Glomerular visceral epithelial cell (primary cell): ENCODE results near the gene ADAP1.
"Not testable (repeated sequence)": the region's sequence is repeated elsewhere in the genome, so short reads cannot be mapped to it uniquely, and the experiment has no call there.

Source experiments
- DNase-seq: peaks from one replicate; pipeline ENCODE4 v3.0.0-alpha.2; 2016; ENCODE audit errors: extremely low spot score

ADAP1 gene

DNA sequence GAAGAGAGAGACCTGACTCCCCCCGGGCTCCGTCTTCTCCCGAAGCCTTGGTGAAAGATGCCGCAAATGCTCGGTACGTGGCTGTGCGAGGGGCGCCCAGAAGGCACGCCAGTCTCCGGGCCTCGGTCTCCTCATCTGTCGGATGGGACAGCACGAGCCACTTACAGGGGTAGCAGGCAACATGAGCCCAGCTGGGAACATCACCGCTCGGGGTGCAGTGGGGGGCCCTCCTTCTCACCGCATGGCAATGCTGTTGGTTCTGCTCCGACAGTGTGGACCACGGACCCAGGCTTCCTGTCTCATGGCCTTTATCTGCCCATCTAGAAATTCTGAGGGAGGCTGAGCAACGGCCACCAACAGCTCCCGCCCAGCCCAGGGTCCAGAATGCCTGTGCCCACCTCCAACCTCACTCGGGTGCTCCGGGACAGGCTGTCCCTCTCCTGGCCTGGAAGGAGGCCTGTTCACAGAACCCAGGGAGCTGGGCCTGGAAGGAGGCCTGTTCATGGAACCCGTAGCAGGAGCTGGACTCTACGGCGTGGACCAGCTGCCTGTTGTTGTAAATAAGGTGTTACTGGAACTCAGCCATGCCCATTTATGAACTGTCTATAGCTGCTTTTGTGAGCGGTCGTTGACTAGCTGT lies 15.8 kb downstream of the ADAP1 start:
- no peak for DNase-seq

DNA sequence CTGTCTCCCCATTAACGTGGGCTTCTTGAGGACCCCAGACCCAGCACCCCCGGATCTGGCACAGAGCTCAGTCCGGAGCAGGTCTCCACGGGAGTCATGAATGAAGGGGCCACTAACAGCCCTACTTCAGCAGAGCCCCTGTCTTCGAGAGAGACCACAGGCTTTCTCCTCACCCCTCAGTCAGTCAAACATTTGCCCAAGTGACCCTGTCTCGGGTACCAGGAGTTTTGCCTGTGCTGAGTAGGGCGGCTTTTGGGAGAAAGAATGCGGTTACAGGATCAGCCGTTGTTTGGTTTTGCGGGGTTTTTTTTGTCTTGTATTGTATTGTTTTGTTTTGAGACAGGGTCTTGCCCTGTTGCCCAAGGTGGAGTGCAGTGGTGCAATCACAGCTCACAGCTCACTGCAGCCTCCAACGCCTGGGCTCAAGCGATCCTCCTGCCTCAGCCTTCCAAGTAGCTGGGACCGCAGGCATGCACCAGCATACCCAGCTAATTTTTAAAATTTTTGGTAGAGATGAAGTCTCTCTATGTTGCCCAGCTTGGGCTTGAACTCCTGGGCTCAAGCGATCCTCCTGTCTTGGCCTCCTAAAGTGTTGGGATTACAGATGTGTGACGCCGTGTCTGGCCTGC lies 16.5 kb downstream of the ADAP1 start:
- no peak for DNase-seq

- no peak for DNase-seq
Observed at GRCh38 chr7:936386-937054, 18.0 kb downstream of the ADAP1 start.

- no peak for DNase-seq
Observed at GRCh38 chr7:935874-936385, 18.6 kb downstream of the ADAP1 start.

DNA sequence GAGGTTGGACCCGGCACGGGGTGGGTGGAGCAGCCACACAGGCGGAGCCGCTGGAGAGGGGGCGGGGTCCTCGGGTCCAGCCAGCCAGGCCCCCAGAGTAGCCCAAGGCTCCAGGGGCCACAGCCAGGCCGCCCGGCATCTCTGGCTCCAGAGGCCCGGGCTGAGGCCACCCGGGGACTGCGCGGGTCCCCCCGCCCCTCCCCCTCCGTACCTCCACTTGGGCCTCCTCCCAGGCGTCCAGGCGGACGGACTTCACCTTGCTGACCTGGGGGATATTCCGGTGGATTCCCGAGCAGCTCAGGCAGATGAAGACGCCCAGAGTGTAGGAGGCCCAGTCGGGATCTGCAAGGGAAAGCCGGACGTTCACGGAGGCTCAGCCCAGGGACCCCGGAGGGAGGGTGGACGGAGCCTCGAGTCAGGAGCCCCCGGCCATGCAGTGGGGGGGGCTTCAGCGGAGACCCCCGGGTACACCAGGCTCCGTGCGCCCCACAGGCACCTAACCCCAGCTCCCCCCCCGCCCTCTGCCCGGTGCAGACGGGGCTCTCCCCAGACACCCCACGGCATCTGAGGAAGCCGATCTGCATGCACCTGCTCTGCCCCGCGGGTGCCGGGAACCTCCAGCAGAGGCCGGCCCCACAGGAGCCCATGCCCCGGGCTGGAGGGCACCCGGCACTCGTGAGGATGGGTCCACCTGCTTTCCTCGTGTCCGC lies 19.2 kb downstream of the ADAP1 start:
- no peak for DNase-seq

DNA sequence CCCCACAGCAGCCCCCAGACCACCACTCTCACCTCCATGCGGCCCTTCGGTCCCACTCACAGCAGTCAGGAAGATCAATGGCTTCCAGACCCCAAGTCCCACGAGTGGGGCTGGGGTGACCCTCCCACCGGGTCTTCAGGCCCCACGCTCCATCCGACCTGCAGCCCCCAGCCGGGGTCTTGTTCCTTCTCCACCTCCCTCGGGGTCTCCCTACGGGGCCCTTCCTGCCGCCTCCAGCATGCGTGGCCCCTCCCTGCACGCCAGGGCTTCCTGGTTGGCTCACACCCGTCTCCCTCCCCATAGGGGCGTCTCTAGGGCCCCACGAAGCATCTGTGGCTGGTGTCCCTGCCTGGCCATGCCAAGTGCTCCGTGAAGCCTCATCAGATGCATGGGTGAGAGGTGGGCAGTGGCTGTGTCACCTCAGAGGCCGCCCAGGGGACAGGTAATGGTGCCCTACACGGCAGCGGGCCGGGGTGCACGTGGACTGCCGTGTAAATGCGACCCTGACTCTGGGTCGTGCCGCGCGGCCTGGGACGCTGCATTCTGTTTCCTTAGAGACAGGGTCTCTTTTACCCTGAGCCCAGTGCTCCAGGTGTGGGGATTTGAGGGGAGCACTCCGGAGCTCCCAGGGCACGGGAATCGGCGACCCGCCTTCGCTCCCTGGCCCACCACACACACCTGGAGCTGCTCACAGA lies 19.9 kb downstream of the ADAP1 start:
- DNase-seq: no peak

DNA sequence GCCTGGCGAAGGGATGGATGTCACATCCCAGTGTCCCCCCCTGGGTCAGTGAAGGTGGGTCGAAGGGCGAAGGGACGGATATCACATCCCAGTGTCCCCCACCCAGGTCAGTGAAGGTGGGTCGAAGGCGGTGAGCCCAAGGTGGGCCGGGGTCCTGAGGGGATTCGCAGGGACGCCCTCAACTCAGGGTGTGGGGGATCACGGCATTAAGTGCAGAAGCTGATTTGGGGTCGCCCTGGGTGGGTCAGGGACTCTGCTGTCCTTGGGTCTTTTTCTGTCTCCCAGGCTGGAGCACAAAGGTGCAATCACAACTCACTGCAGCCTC lies 21.9 kb downstream of the ADAP1 start:
- no peak for DNase-seq

- no peak for DNase-seq
Observed at GRCh38 chr7:931871-932650, 22.4 kb downstream of the ADAP1 start.

- no peak for DNase-seq
Observed at GRCh38 chr7:930975-931758, 23.3 kb downstream of the ADAP1 start.

DNA sequence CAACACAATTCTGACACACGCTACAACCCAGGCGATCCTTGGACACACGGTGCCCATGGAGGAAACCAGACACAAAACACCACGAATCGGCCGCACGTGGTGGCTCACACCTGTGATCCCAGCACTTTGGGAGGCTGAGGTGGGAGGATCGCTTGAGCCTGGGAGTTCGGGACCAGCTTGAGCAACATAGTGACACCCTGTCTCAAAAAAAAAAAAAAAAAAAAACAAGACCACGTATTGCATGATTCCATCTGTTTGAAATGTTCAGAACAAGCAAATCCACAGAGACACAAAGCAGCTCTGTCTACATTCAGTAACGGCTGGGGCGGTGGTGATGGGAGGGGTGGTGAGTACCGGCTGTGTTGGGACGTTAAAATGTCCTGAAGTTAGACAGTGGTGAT lies 25.2 kb downstream of the ADAP1 start:
- DNase-seq: no peak

GRCh38 chr7:927031-927671 lies 27.3 kb downstream of the ADAP1 start:
- no peak for DNase-seq

DNA sequence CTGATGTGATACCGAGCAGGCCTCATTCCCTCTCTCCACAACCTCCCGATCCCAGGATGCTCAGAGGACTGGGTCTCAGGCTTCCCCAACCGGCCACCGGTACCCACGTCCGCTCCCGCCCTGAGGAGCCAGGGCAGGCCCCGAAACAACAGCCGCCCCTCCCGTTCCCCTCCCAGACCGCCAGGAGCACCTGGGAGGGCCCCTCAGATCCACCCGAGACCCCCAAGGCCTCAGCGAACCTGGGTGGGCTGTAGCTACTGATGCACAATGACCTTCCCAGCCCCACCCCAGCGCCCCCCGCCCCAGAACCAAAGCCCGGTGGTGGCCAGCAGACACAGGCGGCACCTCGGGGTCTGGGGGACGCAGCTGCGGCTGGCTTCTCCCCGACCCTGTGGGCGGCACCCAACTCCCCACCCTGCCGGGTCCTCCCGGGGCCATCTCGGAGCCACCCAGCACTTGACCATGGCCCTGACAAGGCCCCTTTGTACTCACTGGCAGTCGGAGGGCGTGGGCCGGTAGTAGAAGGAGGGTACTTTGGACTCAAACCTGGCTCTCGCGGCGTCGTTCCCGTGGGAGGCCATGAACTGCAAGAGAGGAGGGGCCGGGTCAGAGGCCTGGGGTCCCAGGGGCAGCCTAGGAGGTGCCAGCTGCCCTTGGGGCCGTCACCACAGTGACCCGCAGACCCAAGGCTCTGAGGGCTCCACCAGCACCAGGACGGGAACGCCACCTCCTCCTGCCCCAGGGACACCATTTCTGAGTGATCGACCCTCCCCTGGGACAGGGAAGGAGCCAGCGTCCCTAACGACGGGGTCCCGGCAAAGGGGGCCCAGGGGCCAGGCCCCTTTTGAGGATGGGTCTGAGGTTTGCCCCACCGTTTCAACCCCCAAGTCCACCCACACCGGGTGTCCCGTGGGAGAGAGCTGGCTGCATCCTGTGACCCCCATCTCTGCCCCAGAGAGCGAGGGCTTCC lies 28.1 kb downstream of the ADAP1 start:
- no peak for DNase-seq

DNA sequence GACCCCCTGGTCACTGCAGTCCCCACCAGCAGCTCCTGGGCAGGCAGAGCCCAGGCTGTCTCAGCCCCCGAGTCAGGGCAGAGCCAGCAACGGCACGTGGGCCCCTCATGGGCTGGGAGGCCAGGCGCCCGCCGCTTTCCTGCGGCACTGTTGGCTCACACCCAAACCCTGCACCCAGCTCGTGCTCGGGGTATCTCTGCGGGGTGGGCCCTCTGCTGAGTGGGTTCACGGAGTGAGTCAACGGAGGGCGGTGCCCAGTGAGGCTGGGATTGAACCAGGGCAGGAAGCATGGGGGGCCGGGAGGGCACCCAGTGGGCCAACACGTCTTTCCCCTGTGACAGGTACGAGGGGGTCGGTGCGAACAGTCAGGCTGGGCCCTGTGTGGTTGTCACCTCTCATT lies 28.9 kb downstream of the ADAP1 start:
- DNase-seq: no peak

DNA sequence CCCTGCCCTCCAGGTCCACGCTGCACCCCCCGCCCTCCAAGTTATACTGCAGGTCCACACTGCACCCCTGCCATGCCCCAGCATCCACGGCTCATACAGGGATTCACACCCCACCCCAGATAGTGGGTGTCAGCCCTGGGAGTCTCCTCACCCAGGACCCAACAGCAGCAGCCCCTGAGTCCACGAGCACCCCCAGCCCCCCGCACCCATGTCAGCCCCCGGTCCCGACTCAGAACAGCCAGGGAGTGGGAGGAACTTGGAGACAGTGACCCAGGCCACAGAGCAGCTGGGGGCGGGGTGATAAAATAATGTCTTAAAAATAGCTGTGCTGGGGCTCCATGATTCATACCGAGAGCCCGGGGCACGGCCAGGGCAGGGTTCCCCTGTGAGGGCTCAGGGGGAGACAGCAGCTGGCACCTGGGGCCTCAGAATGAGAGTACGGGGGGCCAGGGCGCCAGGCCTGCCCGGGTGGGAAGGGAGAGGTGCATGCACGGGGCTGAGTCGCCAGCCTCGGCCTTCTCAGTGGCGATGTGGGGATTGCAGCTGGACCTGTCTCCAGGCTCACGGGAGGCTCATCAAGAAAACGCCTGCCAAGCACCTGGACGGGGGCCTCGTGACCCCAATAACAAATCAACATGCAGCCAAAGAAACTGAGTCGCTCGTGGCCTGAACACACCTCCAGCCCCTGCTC lies 29.8 kb downstream of the ADAP1 start:
- DNase-seq: no peak

DNA sequence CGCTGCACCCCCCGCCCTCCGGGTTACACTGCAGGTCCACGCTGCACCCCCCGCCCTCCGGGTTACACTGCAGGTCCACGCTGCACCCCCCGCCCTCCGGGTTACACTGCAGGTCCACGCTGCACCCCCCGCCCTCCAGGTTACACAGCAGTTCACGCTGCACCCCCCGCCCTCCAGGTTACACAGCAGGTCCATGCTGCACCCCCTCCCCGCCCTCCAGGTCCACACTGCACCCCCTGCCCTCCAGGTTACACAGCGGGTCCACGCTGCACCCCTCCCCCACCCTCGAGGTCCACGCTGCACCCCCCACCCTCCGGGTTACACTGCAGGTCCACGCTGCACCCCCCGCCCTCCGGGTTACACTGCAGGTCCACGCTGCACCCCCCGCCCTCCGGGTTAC lies 30.4 kb downstream of the ADAP1 start:
- not testable (repeated sequence) for DNase-seq

GRCh38 chr7:923108-924041 lies 31.1 kb downstream of the ADAP1 start:
- DNase-seq: no peak
